ENCODE data around the gene KCNC2.

GRCh38 chr12:75011120-75011519 is 198.5 kb downstream of the KCNC2 start:
- TF ChIP-seq CTCF (IDR thresholded peaks at IDR 0.05) = no peak
- TF ChIP-seq POLR2A (IDR thresholded peaks at IDR 0.05) = no peak
